A549 (cell line): ENCODE results near the gene ZNF423. TPM values are rescaled to one million over a fixed set of nuclear protein-coding genes. Genes with fewer than 3 reads are reported as not detected.

ENCODE experiments used
- ATAC-seq, 2 experiments: fragments of 200-7000 bp in 1 of 2; fragments of >200 bp in 1 of 2; cut with Nextera tagmentation in 1 of 2; cut with Tn5 transposase in 1 of 2; 3 replicates each; pipeline versions ENCODE4 v1.8.0 to v1.9.1; 2018 to 2020; ENCODE audit warnings: mild to moderate bottlenecking in 1 of 2, moderate library complexity in 1 of 2
- CTCF ChIA-PET: fragments of 300-600 bp; sonication (Branson Sonifier 250); formaldehyde crosslinking; extraction: SDS; loops from one replicate; lab custom pipeline; 2021; ENCODE audit warnings: antibody characterized with exemption, inconsistent platforms; lab: Yijun Ruan, JAX
- POLR2A ChIA-PET: fragments of 350-600 bp; formaldehyde crosslinking; extraction: SDS; loops from one replicate; lab custom pipeline; 2021; ENCODE audit warnings: antibody characterized with exemption, inconsistent platforms; lab: Yijun Ruan, JAX
- DNase-seq, 2 experiments: peaks; one replicate each; pipeline versions ENCODE4 v3.0.0 to v3.0.0-alpha.2; 2011 to 2016; ENCODE audit warnings: low read depth in 1 of 2, low spot score in 1 of 2
- FAIRE-seq: peaks from 2 replicates; lab custom pipeline; 2011; peaks lifted over from hg19 to GRCh38; lab: Jason Lieb, UNC
- H3K27ac ChIP-seq, 2 experiments: fragments of >200 bp; sonication (Bioruptor Twin); formaldehyde crosslinking; 3 replicates each; pipeline ENCODE4 v1.5.1; 2016 to 2017
- H3K4me1 ChIP-seq: fragments of >200 bp; sonication (Bioruptor Twin); formaldehyde crosslinking; 3 replicates; pipeline ENCODE4 v1.6.1; 2016
- H3K4me2 ChIP-seq: fragments of >200 bp; sonication (Bioruptor Twin); formaldehyde crosslinking; 3 replicates; pipeline ENCODE4 v1.6.1; 2016
- H3K4me3 ChIP-seq: fragments of >200 bp; sonication (Bioruptor Twin); formaldehyde crosslinking; 3 replicates; pipeline ENCODE4 v1.5.1; 2016
- H3K9me3 ChIP-seq: fragments of >200 bp; sonication (Bioruptor Twin); formaldehyde crosslinking; 3 replicates; pipeline ENCODE4 v1.6.1; 2016
- ATOH8 ChIP-seq: fragments of 250-450 bp; sonication (Bioruptor Pico); IDR thresholded peaks from 2 replicates; pipeline ENCODE4 v1.5.0; 2020; ENCODE audit warnings: low read depth, mild to moderate bottlenecking, moderate library complexity
- CTCF ChIP-seq: fragments of >200 bp; sonication (Bioruptor Twin); formaldehyde crosslinking; IDR thresholded peaks from 3 replicates; pipeline ENCODE4 v1.5.1; 2016
- EHMT2 ChIP-seq: fragments of 200-600 bp; sonication (generic); IDR thresholded peaks from 2 replicates; pipeline ENCODE4 v1.6.1; 2016; ENCODE audit warnings: antibody characterized with exemption, low read depth, mild to moderate bottlenecking, moderate library complexity
- ESRRA ChIP-seq: fragments of 150-350 bp; IDR thresholded peaks from 2 replicates; pipeline ENCODE4 v1.6.1; 2014; ENCODE audit warnings: mild to moderate bottlenecking, low read length, borderline replicate concordance
- FOSB ChIP-seq: fragments of 250-450 bp; sonication (Bioruptor Pico); IDR thresholded peaks from 2 replicates; pipeline ENCODE4 v1.5.0; 2020; ENCODE audit warnings: mild to moderate bottlenecking, moderate library complexity
- HES2 ChIP-seq: fragments of >200 bp; sonication (Bioruptor Twin); formaldehyde crosslinking; IDR thresholded peaks from 2 replicates; pipeline ENCODE4 v1.6.1; 2016
- JUNB ChIP-seq: fragments of >200 bp; sonication (Bioruptor Twin); formaldehyde crosslinking; IDR thresholded peaks from 2 replicates; pipeline ENCODE4 v1.6.1; 2016
- MAFK ChIP-seq: fragments of 450-650 bp; IDR thresholded peaks from 2 replicates; pipeline ENCODE4 v1.6.1; 2014; ENCODE audit not compliant: partially characterized antibody
- MAZ ChIP-seq: fragments of 150-350 bp; IDR thresholded peaks from 2 replicates; pipeline ENCODE4 v1.6.1; 2014; ENCODE audit warnings: antibody characterized with exemption, low read depth, low read length, borderline replicate concordance
- NPAS2 ChIP-seq: fragments of 250-450 bp; sonication (Bioruptor Pico); IDR thresholded peaks from 2 replicates; pipeline ENCODE4 v1.8.0; 2022; ENCODE audit warnings: mild to moderate bottlenecking, moderate library complexity, borderline replicate concordance
- WGBS: methylation state at CpG from one replicate; pipeline ENCODE4 v1.1.6; 2017; ENCODE audit errors: missing lambda C conversion rate; 5-methylcytosine and 5-hydroxymethylcytosine counted together
- polyA plus RNA-seq, 4 experiments: library from polyadenylated mRNA; depleted of rRNA in 3 of 4; stranded (reverse); fragments of >200 nt; fragmentation: RNase III in 1 of 4; extraction: RNeasy Plus Mini Kit Qiagen cat#74134 plus additional on column Dnase treatment in 1 of 4; gene quantifications; 2 replicates in 3 of 4; 3 replicates in 1 of 4; pipeline ENCODE4 v1.2.3, GENCODE V29; 2011 to 2017
- TF ChIP-seq, protein P1 (sequence below): fragments of 200-600 bp; sonication (generic); IDR thresholded peaks from 2 replicates; pipeline ENCODE4 v1.6.1; 2016; ENCODE audit warnings: antibody characterized with exemption, mild to moderate bottlenecking, moderate library complexity
- TF ChIP-seq, protein P2 (sequence below): IDR thresholded peaks from 2 replicates; pipeline ENCODE4 v1.6.1; 2012
- TF ChIP-seq, protein P3 (sequence below): fragments of 150-350 bp; IDR thresholded peaks from 2 replicates; pipeline ENCODE4 v1.6.1; 2014; ENCODE audit warnings: low read depth, mild to moderate bottlenecking, low read length
- TF ChIP-seq, protein P4 (sequence below): IDR thresholded peaks from 2 replicates; pipeline ENCODE4 v1.6.1; 2012; ENCODE audit warnings: low read depth, borderline replicate concordance

ZNF423 gene
- polyA plus RNA-seq, 2 of the 4 experiments (the other 2 are of a cell fraction), result 0.04 to 0.10 TPM

- TF ChIP-seq, protein P1, sequence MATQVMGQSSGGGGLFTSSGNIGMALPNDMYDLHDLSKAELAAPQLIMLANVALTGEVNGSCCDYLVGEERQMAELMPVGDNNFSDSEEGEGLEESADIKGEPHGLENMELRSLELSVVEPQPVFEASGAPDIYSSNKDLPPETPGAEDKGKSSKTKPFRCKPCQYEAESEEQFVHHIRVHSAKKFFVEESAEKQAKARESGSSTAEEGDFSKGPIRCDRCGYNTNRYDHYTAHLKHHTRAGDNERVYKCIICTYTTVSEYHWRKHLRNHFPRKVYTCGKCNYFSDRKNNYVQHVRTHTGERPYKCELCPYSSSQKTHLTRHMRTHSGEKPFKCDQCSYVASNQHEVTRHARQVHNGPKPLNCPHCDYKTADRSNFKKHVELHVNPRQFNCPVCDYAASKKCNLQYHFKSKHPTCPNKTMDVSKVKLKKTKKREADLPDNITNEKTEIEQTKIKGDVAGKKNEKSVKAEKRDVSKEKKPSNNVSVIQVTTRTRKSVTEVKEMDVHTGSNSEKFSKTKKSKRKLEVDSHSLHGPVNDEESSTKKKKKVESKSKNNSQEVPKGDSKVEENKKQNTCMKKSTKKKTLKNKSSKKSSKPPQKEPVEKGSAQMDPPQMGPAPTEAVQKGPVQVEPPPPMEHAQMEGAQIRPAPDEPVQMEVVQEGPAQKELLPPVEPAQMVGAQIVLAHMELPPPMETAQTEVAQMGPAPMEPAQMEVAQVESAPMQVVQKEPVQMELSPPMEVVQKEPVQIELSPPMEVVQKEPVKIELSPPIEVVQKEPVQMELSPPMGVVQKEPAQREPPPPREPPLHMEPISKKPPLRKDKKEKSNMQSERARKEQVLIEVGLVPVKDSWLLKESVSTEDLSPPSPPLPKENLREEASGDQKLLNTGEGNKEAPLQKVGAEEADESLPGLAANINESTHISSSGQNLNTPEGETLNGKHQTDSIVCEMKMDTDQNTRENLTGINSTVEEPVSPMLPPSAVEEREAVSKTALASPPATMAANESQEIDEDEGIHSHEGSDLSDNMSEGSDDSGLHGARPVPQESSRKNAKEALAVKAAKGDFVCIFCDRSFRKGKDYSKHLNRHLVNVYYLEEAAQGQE, result no peak
- TF ChIP-seq, protein P2, sequence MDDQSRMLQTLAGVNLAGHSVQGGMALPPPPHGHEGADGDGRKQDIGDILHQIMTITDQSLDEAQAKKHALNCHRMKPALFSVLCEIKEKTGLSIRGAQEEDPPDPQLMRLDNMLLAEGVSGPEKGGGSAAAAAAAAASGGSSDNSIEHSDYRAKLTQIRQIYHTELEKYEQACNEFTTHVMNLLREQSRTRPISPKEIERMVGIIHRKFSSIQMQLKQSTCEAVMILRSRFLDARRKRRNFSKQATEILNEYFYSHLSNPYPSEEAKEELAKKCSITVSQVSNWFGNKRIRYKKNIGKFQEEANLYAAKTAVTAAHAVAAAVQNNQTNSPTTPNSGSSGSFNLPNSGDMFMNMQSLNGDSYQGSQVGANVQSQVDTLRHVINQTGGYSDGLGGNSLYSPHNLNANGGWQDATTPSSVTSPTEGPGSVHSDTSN, result no peak
- TF ChIP-seq FOSB (CRISPR knock-in tag) (no peak), MAFK (no peak), NPAS2 (CRISPR knock-in tag) (no peak)
Observed at GRCh38 chr16:49544828-49545227, 311.1 kb downstream of the ZNF423 start (continued).

DNA sequence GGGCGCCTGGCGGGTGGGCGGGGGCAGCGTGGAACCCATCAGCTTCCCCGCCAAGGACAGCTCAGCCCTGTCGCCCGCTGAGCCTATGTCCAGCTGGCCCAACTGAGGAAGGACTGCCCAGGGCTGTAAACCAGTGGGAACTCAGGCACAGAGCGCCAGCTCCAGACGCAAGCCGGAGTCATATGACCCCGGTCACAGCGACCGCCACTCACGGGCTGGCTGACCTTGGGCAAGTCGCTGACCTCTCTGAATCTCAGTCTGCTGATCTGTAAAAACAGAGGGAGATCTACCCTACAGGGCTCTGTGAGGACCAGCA, 312.3 kb downstream of the ZNF423 start:
- DNase-seq, result no peak
- H3K9me3 ChIP-seq, result no peaks in the 10 kb centered on the region
- no peak overlapping the region for H3K4me3 ChIP-seq
- no peak overlapping the region for H3K27ac ChIP-seq
- CTCF ChIA-PET, result interaction anchor here (1.2 to 2.2 kb wide), 3 partner anchors 11 to 136 kb away, joined by 3 to 7 read pairs (median 6); no protein-coding TSS in a partner anchor
- 47% methylated on average over 9 of the region's 15 CpGs for whole genome bisulfite sequencing
- H3K4me1 ChIP-seq, result peaks cover 7% of the 10 kb centered on the region; the same call in 1 of the 3 replicates
- TF ChIP-seq ESRRA (no peak), EHMT2 (no peak), HES2 (no peak), MAZ (no peak), ATOH8 (CRISPR knock-in tag) (no peak), JUNB (no peak), CTCF (no peak)
- TF ChIP-seq, protein P3, sequence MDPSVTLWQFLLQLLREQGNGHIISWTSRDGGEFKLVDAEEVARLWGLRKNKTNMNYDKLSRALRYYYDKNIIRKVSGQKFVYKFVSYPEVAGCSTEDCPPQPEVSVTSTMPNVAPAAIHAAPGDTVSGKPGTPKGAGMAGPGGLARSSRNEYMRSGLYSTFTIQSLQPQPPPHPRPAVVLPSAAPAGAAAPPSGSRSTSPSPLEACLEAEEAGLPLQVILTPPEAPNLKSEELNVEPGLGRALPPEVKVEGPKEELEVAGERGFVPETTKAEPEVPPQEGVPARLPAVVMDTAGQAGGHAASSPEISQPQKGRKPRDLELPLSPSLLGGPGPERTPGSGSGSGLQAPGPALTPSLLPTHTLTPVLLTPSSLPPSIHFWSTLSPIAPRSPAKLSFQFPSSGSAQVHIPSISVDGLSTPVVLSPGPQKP, result no peak
- TF ChIP-seq, protein P4, sequence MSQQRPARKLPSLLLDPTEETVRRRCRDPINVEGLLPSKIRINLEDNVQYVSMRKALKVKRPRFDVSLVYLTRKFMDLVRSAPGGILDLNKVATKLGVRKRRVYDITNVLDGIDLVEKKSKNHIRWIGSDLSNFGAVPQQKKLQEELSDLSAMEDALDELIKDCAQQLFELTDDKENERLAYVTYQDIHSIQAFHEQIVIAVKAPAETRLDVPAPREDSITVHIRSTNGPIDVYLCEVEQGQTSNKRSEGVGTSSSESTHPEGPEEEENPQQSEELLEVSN, result no peak
- TF ChIP-seq, protein P2, result no peak
- TF ChIP-seq, all 56 proteins: peak for 0
- H3K4me2 ChIP-seq, result no peak overlapping the region
- FAIRE-seq (no peak), ATAC-seq (no peak)
- POLR2A ChIA-PET, result no interaction called here
